ENCODE results near the gene GRIN3B.

GRIN3B gene

DNA sequence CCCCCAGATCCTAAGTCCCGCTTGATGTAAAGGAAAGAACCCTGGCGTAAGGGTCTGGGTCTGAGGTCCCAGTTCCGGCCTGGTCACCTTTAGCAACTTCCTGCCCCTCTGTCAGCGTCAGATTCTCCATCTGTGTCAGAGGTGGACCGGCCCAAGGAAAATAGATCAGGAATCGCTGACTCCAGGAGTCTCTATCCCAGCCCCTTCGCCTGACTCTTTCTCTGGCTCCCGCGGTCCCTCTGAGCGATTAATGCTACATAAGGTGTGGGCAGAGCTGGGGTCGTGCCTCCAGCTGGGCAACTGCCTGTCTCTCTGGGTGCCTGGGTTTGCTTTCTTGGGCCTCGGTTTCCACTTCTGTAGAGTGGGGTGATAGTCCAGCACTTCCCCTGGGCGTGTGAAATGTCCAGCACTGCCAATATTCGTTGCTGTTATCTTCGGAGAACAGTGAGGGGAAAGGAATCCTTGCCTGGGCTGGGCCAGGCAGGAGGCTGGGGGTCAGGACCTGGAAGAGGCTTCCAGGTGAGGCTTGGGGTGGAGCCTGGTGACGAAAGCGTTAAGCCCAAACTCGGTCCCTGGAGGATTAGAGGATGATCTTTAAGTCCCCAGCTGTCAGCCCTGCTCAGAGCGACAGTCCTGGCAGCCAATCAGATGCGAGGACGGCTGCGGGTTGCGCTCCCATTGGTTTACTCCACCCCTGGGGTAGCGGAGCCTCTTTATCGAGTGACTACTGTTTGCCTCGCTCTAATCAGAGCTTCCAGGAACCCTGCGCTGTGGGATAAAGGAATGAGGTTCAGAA is 40.5 kb downstream of the GRIN3B start:
- H3K27ac ChIP-seq = peak overlapping the region; percentile 100
- H3K4me1 ChIP-seq (ENCODE audit: control insufficient read depth in 1 of 2, insufficient read depth in 1 of 2, low read depth in 1 of 2, low read length in 1 of 2) = peaks cover 56 to 61% of the 10 kb centered on the region in 2 experiments

DNA sequence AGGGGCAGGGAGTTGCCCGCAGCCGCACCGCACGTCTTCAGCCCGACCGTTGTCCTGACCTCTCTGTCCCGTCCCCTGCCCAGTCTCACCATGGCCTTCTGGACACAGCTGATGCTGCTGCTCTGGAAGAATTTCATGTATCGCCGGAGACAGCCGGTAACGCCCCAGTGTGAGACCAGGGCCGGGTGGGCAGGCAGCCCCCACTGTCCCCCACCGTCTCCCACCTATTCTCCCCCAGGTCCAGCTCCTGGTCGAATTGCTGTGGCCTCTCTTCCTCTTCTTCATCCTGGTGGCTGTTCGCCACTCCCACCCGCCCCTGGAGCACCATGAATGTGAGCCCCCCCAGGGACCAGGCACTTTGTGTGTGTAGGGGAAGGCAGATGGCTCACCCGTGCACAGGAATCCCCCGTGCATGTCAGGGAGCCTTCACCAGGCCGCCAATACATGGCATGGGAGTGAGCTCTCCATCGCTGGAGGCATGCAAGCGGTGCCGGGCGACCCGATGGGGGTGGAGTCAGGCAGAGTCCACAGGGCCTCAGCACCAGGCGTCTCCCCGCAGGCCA is 41.1 kb downstream of the GRIN3B start:
- Histone ChIP-seq H3K9me3 (no peaks in the 10 kb centered on the region), H3K4me3 (ENCODE audit: low read depth in 1 of 2, low read length in 1 of 2) (peak overlapping the region; percentile 82 to 98), H3K27ac (peak overlapping the region; percentile 100), H3K36me3 (peaks cover 78% of the 10 kb centered on the region), H3K27me3 (no peaks in the 10 kb centered on the region), H3K4me1 (ENCODE audit: control insufficient read depth in 1 of 2, insufficient read depth in 1 of 2, low read depth in 1 of 2, low read length in 1 of 2) (peaks cover 49 to 54% of the 10 kb centered on the region in 2 experiments)
- TF ChIP-seq, protein P1, sequence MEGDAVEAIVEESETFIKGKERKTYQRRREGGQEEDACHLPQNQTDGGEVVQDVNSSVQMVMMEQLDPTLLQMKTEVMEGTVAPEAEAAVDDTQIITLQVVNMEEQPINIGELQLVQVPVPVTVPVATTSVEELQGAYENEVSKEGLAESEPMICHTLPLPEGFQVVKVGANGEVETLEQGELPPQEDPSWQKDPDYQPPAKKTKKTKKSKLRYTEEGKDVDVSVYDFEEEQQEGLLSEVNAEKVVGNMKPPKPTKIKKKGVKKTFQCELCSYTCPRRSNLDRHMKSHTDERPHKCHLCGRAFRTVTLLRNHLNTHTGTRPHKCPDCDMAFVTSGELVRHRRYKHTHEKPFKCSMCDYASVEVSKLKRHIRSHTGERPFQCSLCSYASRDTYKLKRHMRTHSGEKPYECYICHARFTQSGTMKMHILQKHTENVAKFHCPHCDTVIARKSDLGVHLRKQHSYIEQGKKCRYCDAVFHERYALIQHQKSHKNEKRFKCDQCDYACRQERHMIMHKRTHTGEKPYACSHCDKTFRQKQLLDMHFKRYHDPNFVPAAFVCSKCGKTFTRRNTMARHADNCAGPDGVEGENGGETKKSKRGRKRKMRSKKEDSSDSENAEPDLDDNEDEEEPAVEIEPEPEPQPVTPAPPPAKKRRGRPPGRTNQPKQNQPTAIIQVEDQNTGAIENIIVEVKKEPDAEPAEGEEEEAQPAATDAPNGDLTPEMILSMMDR (IDR thresholded peaks at IDR 0.05) = no peak

More for the DNA sequence above, 40.5 kb downstream of the GRIN3B start:
- no peaks in the 10 kb centered on the region for H3K9me3 ChIP-seq
- peaks cover 78% of the 10 kb centered on the region for H3K36me3 ChIP-seq
- TF ChIP-seq, protein P1 (IDR thresholded peaks at IDR 0.05) = peak; percentile 25
- H3K27me3 ChIP-seq = no peaks in the 10 kb centered on the region
- peak overlapping the region; percentile 82 to 98 for H3K4me3 ChIP-seq (ENCODE audit: low read depth in 1 of 2, low read length in 1 of 2)

DNA sequence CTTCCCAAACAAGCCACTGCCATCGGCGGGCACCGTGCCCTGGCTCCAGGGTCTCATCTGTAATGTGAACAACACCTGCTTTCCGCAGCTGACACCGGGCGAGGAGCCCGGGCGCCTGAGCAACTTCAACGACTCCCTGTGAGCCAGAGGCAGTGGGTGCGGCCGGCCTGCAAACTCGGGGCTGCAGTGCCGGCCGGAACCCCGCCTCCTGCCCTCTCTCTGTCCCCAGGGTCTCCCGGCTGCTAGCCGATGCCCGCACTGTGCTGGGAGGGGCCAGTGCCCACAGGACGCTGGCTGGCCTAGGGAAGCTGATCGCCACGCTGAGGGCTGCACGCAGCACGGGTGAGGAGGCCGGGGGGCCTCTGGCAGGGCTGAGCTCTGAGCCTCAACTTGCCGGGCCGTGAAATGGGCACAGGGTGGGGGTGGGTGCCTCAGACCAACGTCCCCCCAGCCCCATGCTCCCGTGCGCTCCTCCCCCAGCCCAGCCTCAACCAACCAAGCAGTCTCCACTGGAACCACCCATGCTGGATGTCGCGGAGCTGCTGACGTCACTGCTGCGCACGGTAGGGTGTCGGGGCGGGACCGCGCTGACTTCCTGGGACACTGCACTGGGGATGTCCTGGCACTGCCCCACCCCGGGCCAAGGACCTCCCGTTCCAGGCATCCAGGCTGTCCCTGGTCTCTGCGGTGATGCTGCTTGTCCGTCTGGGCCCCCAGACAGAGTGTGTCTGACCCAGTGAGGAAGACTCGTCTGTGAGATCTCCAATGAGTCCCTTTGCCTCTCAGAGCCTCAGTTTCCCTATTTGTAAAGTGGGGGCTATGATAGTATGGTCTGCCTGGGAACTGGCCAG is 41.8 kb downstream of the GRIN3B start:
- Histone ChIP-seq H3K4me3 (ENCODE audit: low read depth in 1 of 2, low read length in 1 of 2) (peak overlapping the region; percentile 82 to 98), H3K36me3 (peaks cover 78% of the 10 kb centered on the region), H3K27ac (peak overlapping the region; percentile 100), H3K4me1 (ENCODE audit: control insufficient read depth in 1 of 2, insufficient read depth in 1 of 2, low read depth in 1 of 2, low read length in 1 of 2) (peaks cover 42 to 49% of the 10 kb centered on the region in 2 experiments), H3K27me3 (no peaks in the 10 kb centered on the region), H3K9me3 (no peaks in the 10 kb centered on the region)
- TF ChIP-seq, protein P1 (IDR thresholded peaks at IDR 0.05) = no peak

GRCh38 chr19:1042689-1043511 is 42.7 kb downstream of the GRIN3B start:
- Histone ChIP-seq H3K4me1 (ENCODE audit: control insufficient read depth in 1 of 2, insufficient read depth in 1 of 2, low read depth in 1 of 2, low read length in 1 of 2) (peaks cover 34 to 41% of the 10 kb centered on the region in 2 experiments), H3K4me3 (ENCODE audit: low read depth in 1 of 2, low read length in 1 of 2) (no peak overlapping the region), H3K27me3 (no peaks in the 10 kb centered on the region), H3K9me3 (no peaks in the 10 kb centered on the region), H3K36me3 (peaks cover 80% of the 10 kb centered on the region), H3K27ac (peak overlapping the region; percentile 23)
- TF ChIP-seq, protein P1 (IDR thresholded peaks at IDR 0.05) = no peak

- H3K4me1 ChIP-seq (ENCODE audit: control insufficient read depth in 1 of 2, insufficient read depth in 1 of 2, low read depth in 1 of 2, low read length in 1 of 2) = peaks cover 15 to 19% of the 10 kb centered on the region in 2 experiments
- no peak overlapping the region for H3K4me3 ChIP-seq (ENCODE audit: low read depth in 1 of 2, low read length in 1 of 2)
- no peaks in the 10 kb centered on the region for H3K27me3 ChIP-seq
- TF ChIP-seq, protein P1 (IDR thresholded peaks at IDR 0.05) = no peak
- peak overlapping the region; percentile 10 for H3K27ac ChIP-seq
- peaks cover 82% of the 10 kb centered on the region for H3K36me3 ChIP-seq
- no peaks in the 10 kb centered on the region for H3K9me3 ChIP-seq
These were observed 45.0 kb downstream of the GRIN3B start for GRCh38 chr19:1045247-1045603.
